DOHH2 (cell line): ENCODE results near the gene DMPK.
"Not testable (repeated sequence)": the region's sequence is repeated elsewhere in the genome, so short reads cannot be mapped to it uniquely, and the experiment has no call there.

Experiments
- H3F3A ChIP-seq: fragments of 200-600 bp; sonication (generic), shearing (Covaris generic); 2 replicates; pipeline ENCODE4 v1.6.0; 2016; ENCODE audit warnings: antibody characterized with exemption, mild to moderate bottlenecking; ENCODE audit not compliant: control insufficient read depth, insufficient read depth
- H3K27ac ChIP-seq: fragments of 200-600 bp; sonication (generic); 2 replicates; pipeline ENCODE4 v1.5.1; 2014; ENCODE audit warnings: low read depth, mild to moderate bottlenecking, low read length, moderate library complexity
- H3K27me3 ChIP-seq: fragments of 200-600 bp; sonication (generic); 2 replicates; pipeline ENCODE4 v1.6.1; 2014; ENCODE audit warnings: mild to moderate bottlenecking, low read length, mixed read lengths; ENCODE audit not compliant: control insufficient read depth
- H3K36me3 ChIP-seq: fragments of 200-600 bp; sonication (generic); 2 replicates; pipeline ENCODE4 v1.6.1; 2014; ENCODE audit warnings: mild to moderate bottlenecking, low read length, moderate library complexity, mixed read lengths; ENCODE audit not compliant: control insufficient read depth
- H3K4me1 ChIP-seq: fragments of 200-600 bp; sonication (generic); 2 replicates; pipeline ENCODE4 v1.6.1; 2014; ENCODE audit warnings: mild to moderate bottlenecking, low read length, mixed read lengths; ENCODE audit not compliant: control insufficient read depth
- H3K4me2 ChIP-seq: fragments of 200-600 bp; sonication (generic); 2 replicates; pipeline ENCODE4 v1.6.0; 2014; ENCODE audit warnings: mild to moderate bottlenecking, low read length, moderate library complexity
- H3K4me3 ChIP-seq: fragments of 200-600 bp; sonication (generic); 2 replicates; pipeline ENCODE4 v1.5.1; 2014; ENCODE audit warnings: mild to moderate bottlenecking, low read length, mixed read lengths
- H3K79me2 ChIP-seq: fragments of 200-600 bp; sonication (generic); 2 replicates; pipeline ENCODE4 v1.6.1; 2014; ENCODE audit warnings: mild to moderate bottlenecking, low read length, mixed read lengths; ENCODE audit not compliant: control insufficient read depth
- H3K9me2 ChIP-seq: fragments of 200-600 bp; sonication (generic); replicated peaks from 2 replicates; pipeline ENCODE4 v1.6.1; 2014; ENCODE audit warnings: mild to moderate bottlenecking, low read length, mixed read lengths; ENCODE audit not compliant: control insufficient read depth
- H3K9me3 ChIP-seq: fragments of 200-600 bp; sonication (generic); 2 replicates; pipeline ENCODE4 v1.6.1; 2014; ENCODE audit warnings: antibody characterized with exemption, low read length, mixed read lengths; ENCODE audit not compliant: control insufficient read depth, insufficient read depth
- H4K20me1 ChIP-seq: fragments of 200-600 bp; sonication (generic); 2 replicates; pipeline ENCODE4 v1.6.0; 2014; ENCODE audit warnings: low read depth, mild to moderate bottlenecking, antibody characterized with exemption, low read length, moderate library complexity; ENCODE audit not compliant: control insufficient read depth, insufficient read depth
- EZH2phosphoT487 ChIP-seq: fragments of 200-600 bp; sonication (generic); IDR thresholded peaks from 2 replicates; pipeline ENCODE4 v1.6.1; 2017; ENCODE audit warnings: borderline replicate concordance, mild to moderate bottlenecking, antibody characterized with exemption, low read length, moderate library complexity, mixed read lengths
- TF ChIP-seq, protein P1 (sequence below): fragments of 200-600 bp; sonication (generic); IDR thresholded peaks from one replicate; pipeline ENCODE4 v1.5.1; 2014; ENCODE audit warnings: antibody characterized with exemption, mild to moderate bottlenecking, low read depth, low read length; ENCODE audit not compliant: poor library complexity, severe bottlenecking

The DMPK gene

DNA sequence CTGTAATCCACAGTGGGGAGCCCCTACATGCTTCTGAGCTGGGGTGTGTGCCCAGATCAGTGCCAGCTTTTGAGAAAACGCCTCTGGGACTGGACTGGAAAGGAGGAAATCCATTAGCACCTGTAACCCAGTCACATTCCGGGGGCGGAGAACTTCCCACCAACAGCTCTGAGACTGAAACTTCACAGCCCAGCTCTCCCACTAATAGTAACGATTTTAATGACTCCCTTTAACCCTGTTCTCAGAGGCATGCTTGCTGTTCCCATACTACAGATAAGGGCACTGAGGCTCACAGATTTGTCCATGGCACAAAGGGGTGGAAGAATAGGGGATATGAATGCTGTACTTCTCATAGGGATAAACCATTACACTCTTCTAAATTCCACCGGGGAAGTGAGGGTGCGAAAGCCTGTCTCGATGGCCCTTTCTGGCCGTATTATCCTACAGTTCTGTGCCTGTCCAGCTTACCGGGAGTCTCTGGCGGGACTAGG is 52.4 kb downstream of the DMPK start:
- peaks cover 15% of the 10 kb centered on the region for H3K4me1 ChIP-seq
- no peaks in the 10 kb centered on the region for H4K20me1 ChIP-seq
- H3K9me3 ChIP-seq: no peaks in the 10 kb centered on the region
- peaks cover 59% of the 10 kb centered on the region for H3K79me2 ChIP-seq
- peaks cover 3% of the 10 kb centered on the region; the same call in 1 of the 2 replicates for H3F3A ChIP-seq
- H3K36me3 ChIP-seq: peaks cover 4% of the 10 kb centered on the region
- H3K27me3 ChIP-seq: no peaks in the 10 kb centered on the region
- peak overlapping the region; percentile 89 for H3K4me3 ChIP-seq
- TF ChIP-seq EZH2phosphoT487: no peak
- TF ChIP-seq, protein P1, sequence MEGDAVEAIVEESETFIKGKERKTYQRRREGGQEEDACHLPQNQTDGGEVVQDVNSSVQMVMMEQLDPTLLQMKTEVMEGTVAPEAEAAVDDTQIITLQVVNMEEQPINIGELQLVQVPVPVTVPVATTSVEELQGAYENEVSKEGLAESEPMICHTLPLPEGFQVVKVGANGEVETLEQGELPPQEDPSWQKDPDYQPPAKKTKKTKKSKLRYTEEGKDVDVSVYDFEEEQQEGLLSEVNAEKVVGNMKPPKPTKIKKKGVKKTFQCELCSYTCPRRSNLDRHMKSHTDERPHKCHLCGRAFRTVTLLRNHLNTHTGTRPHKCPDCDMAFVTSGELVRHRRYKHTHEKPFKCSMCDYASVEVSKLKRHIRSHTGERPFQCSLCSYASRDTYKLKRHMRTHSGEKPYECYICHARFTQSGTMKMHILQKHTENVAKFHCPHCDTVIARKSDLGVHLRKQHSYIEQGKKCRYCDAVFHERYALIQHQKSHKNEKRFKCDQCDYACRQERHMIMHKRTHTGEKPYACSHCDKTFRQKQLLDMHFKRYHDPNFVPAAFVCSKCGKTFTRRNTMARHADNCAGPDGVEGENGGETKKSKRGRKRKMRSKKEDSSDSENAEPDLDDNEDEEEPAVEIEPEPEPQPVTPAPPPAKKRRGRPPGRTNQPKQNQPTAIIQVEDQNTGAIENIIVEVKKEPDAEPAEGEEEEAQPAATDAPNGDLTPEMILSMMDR: no peak
- H3K4me2 ChIP-seq: peak overlapping the region; percentile 91
- H3K27ac ChIP-seq: no peak overlapping the region
- no peaks in the 10 kb centered on the region for H3K9me2 ChIP-seq

DNA sequence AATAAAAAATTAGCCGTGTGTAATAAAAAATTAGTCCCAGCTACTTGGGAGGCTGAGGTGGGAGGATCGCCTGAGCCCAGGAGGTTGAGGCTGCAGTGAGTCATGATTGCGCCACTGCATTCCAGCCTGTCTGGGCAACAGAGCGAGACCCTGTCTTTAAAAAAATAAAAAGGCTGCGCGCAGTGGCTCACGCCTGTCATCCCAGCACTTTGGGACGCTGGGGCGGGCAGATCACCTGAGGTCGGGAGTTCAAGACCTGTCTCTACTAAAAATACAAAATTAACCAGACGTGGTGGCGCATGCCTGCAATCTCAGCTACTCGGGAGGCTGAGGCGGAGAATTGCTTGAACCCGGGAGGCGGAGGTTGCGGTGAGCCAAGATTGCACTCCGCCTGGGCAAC is 53.6 kb downstream of the DMPK start:
- peaks cover 15% of the 10 kb centered on the region for H3K4me1 ChIP-seq
- H4K20me1 ChIP-seq: not testable (repeated sequence)

DNA sequence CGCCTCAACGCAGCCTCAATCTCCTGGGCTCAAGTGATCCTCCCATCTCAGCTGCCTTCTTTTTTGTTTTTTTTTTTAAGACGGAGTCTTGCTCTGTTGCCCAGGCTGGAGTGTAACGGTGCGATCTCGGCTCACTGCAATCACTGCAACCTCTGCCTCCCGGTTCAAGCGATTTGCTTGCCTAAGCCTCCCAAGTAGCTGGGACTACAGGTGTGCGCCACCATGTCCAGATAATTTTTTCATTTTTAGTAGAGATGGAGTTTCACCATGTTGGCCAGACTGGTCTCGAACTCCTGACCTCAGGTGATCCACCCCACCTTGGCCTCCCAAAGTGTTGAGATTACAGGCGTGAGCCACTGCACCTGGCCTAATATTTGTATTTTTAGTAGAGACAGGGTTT is 62.2 kb downstream of the DMPK start:
- H3K4me3 ChIP-seq, H3K27ac ChIP-seq, H3F3A ChIP-seq, H3K27me3 ChIP-seq, H3K9me3 ChIP-seq, H4K20me1 ChIP-seq, H3K9me2 ChIP-seq, H3K4me2 ChIP-seq: not testable (repeated sequence)
- H3K79me2 ChIP-seq: peaks cover 59% of the 10 kb centered on the region
- H3K4me1 ChIP-seq: peaks cover 20% of the 10 kb centered on the region
- H3K36me3 ChIP-seq: peaks cover 12% of the 10 kb centered on the region

More for the DNA sequence above, 53.6 kb downstream of the DMPK start:
- H3K9me2 ChIP-seq, H3F3A ChIP-seq, H3K36me3 ChIP-seq, H3K4me3 ChIP-seq, H3K27ac ChIP-seq, H3K4me2 ChIP-seq, H3K9me3 ChIP-seq, H3K27me3 ChIP-seq: not testable (repeated sequence)
- H3K79me2 ChIP-seq: peaks cover 71% of the 10 kb centered on the region
